Measurements from ENCODE around the gene FAM111A.

FAM111A gene

DNA sequence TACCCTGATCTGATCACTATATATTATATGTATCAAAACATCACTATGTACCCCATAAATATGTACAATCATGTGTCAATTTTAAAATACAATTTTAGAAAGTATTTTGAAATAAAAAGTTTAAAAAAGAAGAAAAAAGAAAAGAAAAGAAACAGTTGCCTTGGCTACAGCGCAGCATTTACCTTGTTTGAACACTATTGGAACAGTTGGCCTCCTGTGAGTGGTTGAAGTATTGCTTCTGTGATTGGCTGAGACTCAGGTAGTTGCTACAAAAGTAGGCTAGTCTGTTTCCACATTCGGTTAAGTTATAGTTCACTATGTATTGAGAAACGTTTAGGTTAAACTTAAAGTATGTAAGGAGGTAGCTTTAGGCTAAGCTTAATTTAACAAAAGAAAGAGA, 21.4 kb downstream of the FAM111A start:
- POLR2A ChIA-PET = interaction anchor here (0.6 kb wide), 1 partner anchor 1530 kb away, joined by 3 read pairs; no protein-coding TSS in a partner anchor
- no peaks in the 10 kb centered on the region for H3K4me1 ChIP-seq (ENCODE audit: control insufficient read depth, insufficient read depth, low read length)
- no peak overlapping the region for H3K27ac ChIP-seq (ENCODE audit: extremely low read depth, low read depth, low read length)
- no peak overlapping the region for H3K4me3 ChIP-seq (ENCODE audit: low read depth, low read length)
- H3K9me3 ChIP-seq (ENCODE audit: control insufficient read depth, insufficient read depth, low read depth, low read length) = no peaks in the 10 kb centered on the region
- no peaks in the 10 kb centered on the region for H3K36me3 ChIP-seq (ENCODE audit: control insufficient read depth in 2 of 2, insufficient read depth in 1 of 2, low read length in 2 of 2)
- CTCF ChIA-PET = interaction anchor here (0.6 to 1.7 kb wide), 5 partner anchors 23 to 1707 kb away, joined by 3 to 6 read pairs (median 3); no protein-coding TSS in a partner anchor
- TF ChIP-seq ZNF473 (tag by site-specific recombination; IDR thresholded peaks at IDR 0.05) = no peak
- TF ChIP-seq ZNF175 (tag by site-specific recombination; IDR thresholded peaks at IDR 0.05) = no peak
- no peak for TF ChIP-seq ZNF558 (tag by site-specific recombination; IDR thresholded peaks at IDR 0.05)
- no peak for TF ChIP-seq ZNF274 (IDR thresholded peaks at IDR 0.05; ENCODE audit: low read length)
- TF ChIP-seq ZNF274 (tag by site-specific recombination; IDR thresholded peaks at IDR 0.05; ENCODE audit: borderline replicate concordance) = no peak
- TF ChIP-seq, protein P1, sequence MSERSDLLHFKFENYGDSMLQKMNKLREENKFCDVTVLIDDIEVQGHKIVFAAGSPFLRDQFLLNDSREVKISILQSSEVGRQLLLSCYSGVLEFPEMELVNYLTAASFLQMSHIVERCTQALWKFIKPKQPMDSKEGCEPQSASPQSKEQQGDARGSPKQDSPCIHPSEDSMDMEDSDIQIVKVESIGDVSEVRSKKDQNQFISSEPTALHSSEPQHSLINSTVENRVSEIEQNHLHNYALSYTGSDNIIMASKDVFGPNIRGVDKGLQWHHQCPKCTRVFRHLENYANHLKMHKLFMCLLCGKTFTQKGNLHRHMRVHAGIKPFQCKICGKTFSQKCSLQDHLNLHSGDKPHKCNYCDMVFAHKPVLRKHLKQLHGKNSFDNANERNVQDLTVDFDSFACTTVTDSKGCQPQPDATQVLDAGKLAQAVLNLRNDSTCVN (tag by site-specific recombination; optimal IDR thresholded peaks at IDR 0.05) = no peak
- TF ChIP-seq ZNF354C (tag by site-specific recombination; IDR thresholded peaks at IDR 0.05; ENCODE audit: borderline replicate concordance, low read depth) = no peak
- no peak for TF ChIP-seq ZNF785 (tag by site-specific recombination; IDR thresholded peaks at IDR 0.05)
- no peak for TF ChIP-seq ZNF530 (tag by site-specific recombination; IDR thresholded peaks at IDR 0.05; ENCODE audit: low read depth)
- no peak for TF ChIP-seq ZNF248 (tag by site-specific recombination; IDR thresholded peaks at IDR 0.05)
- no peak for TF ChIP-seq ZNF585B (tag by site-specific recombination; IDR thresholded peaks at IDR 0.05)
- no peak for TF ChIP-seq ZNF362 (tag by site-specific recombination; IDR thresholded peaks at IDR 0.05)

GRCh38 chr11:59171508-59172322, 29.1 kb downstream of the FAM111A start, which contains the start of gene DTX4:
DTX4 (plus strand) TSS chr11:59172132; CDS start chr11:59172596, 464 bp downstream.
- ChIA-PET POLR2A (interaction anchor here (0.7 to 2.6 kb wide), 4 partner anchors 15 to 93 kb away, joined by 3 to 11 read pairs (median 4); partner anchors contain the start of gene FAM111B), CTCF (interaction anchor here (0.5 to 6.7 kb wide), 42 partner anchors 10 to 1645 kb away, joined by 3 to 78 read pairs (median 5); partner anchors contain the start of genes FAM111A, MPEG1, OR5A1 and OR5A2)
- Histone ChIP-seq H3K4me1 (ENCODE audit: control insufficient read depth, insufficient read depth, low read length) (no peaks in the 10 kb centered on the region; the same call in 1 of the 2 replicates), H3K36me3 (ENCODE audit: control insufficient read depth in 2 of 2, insufficient read depth in 1 of 2, low read length in 2 of 2) (no peaks in the 10 kb centered on the region), H3K4me3 (ENCODE audit: low read depth, low read length) (peak within 1 kb of the TSS; percentile 41), H3K9me3 (ENCODE audit: control insufficient read depth, insufficient read depth, low read depth, low read length) (no peaks in the 10 kb centered on the region), H3K27ac (ENCODE audit: extremely low read depth, low read depth, low read length) (no peak within 1 kb of the TSS; the same call in 1 of the 2 replicates)
- TF ChIP-seq ZNF280C (tag by site-specific recombination; IDR thresholded peaks at IDR 0.05) (no peak), ZIC2 (tag by site-specific recombination; IDR thresholded peaks at IDR 0.05) (peak; percentile 63), ZBTB11 (tag by site-specific recombination; conservative IDR thresholded peaks at IDR 0.05; ENCODE audit: low read depth) (no peak; the same call in 1 of the 2 replicates), ZBTB7A (tag by site-specific recombination; IDR thresholded peaks at IDR 0.05; ENCODE audit: low read depth) (0 out of 2 replicates have a peak, but pooled peaks have one; percentile 37), ZNF366 (tag by site-specific recombination; conservative IDR thresholded peaks at IDR 0.05) (peak; percentile 40; the same call in 1 of the 2 replicates), ZFP69B (tag by site-specific recombination; IDR thresholded peaks at IDR 0.05) (peak; percentile 63; the same call in 1 of the 2 replicates), ZNF155 (tag by site-specific recombination; IDR thresholded peaks at IDR 0.05) (no peak)
- TF ChIP-seq, protein P2, sequence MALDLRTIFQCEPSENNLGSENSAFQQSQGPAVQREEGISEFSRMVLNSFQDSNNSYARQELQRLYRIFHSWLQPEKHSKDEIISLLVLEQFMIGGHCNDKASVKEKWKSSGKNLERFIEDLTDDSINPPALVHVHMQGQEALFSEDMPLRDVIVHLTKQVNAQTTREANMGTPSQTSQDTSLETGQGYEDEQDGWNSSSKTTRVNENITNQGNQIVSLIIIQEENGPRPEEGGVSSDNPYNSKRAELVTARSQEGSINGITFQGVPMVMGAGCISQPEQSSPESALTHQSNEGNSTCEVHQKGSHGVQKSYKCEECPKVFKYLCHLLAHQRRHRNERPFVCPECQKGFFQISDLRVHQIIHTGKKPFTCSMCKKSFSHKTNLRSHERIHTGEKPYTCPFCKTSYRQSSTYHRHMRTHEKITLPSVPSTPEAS (tag by site-specific recombination; IDR thresholded peaks at IDR 0.05) = peak; percentile 63
- TF ChIP-seq, protein P3, sequence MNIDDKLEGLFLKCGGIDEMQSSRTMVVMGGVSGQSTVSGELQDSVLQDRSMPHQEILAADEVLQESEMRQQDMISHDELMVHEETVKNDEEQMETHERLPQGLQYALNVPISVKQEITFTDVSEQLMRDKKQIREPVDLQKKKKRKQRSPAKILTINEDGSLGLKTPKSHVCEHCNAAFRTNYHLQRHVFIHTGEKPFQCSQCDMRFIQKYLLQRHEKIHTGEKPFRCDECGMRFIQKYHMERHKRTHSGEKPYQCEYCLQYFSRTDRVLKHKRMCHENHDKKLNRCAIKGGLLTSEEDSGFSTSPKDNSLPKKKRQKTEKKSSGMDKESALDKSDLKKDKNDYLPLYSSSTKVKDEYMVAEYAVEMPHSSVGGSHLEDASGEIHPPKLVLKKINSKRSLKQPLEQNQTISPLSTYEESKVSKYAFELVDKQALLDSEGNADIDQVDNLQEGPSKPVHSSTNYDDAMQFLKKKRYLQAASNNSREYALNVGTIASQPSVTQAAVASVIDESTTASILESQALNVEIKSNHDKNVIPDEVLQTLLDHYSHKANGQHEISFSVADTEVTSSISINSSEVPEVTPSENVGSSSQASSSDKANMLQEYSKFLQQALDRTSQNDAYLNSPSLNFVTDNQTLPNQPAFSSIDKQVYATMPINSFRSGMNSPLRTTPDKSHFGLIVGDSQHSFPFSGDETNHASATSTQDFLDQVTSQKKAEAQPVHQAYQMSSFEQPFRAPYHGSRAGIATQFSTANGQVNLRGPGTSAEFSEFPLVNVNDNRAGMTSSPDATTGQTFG (tag by site-specific recombination; IDR thresholded peaks at IDR 0.05; ENCODE audit: borderline replicate concordance) = no peak
